PC-3 (cell line): ENCODE results near the gene WIZ. TPM values are rescaled to one million over a fixed set of nuclear protein-coding genes. Genes with fewer than 3 reads are reported as not detected.

Source experiments
- ATAC-seq: fragments of 200-7000 bp; cut with Tn5 transposase; 2 replicates; pipeline ENCODE4 v1.9.1; 2020; ENCODE audit warnings: mild to moderate bottlenecking, moderate library complexity
- BruUV-seq: library from RNA; stranded (reverse); fragments of 400-500 nt; replicated peaks from 2 replicates; lab custom pipeline; 2021; lab: Mats Ljungman, UMichigan
- CTCF ChIA-PET: fragments of 300-600 bp; sonication (Branson Sonifier 250); formaldehyde crosslinking; loops from one replicate; lab custom pipeline; 2022; ENCODE audit warnings: antibody characterized with exemption; lab: Charles Lee
- POLR2A ChIA-PET: fragments of 300-600 bp; sonication (Branson Sonifier 250); formaldehyde crosslinking; loops from one replicate; lab custom pipeline; 2022; ENCODE audit warnings: antibody characterized with exemption; ENCODE audit not compliant: unreplicated experiment; lab: Charles Lee
- DNase-seq: peaks from one replicate; pipeline ENCODE4 v3.0.0-alpha.2; 2015
- H2AFZ ChIP-seq: fragments of 300-600 bp; sonication (generic); 2 replicates; pipeline ENCODE4 v1.6.0; 2016; ENCODE audit warnings: antibody characterized with exemption, low read length
- H3F3A ChIP-seq: fragments of 300-600 bp; sonication (generic); one replicate; pipeline ENCODE4 v1.6.0; 2017; ENCODE audit warnings: antibody characterized with exemption, low read length, control low read depth, mild to moderate bottlenecking; ENCODE audit not compliant: unreplicated experiment
- H3K27ac ChIP-seq: fragments of 300-600 bp; sonication (generic); 2 replicates; pipeline ENCODE4 v1.5.1; 2016; ENCODE audit warnings: mild to moderate bottlenecking, low read length
- H3K27me3 ChIP-seq: fragments of 300-600 bp; sonication (generic); 2 replicates; pipeline ENCODE4 v1.6.1; 2016; ENCODE audit warnings: low read length, mixed read lengths
- H3K36me3 ChIP-seq: fragments of 300-600 bp; sonication (generic); 2 replicates; pipeline ENCODE4 v1.6.1; 2016; ENCODE audit warnings: low read depth, mixed run types, low read length, mixed read lengths
- H3K4me1 ChIP-seq: fragments of 300-600 bp; sonication (generic); 2 replicates; pipeline ENCODE4 v1.5.1; 2016; ENCODE audit warnings: low read length; ENCODE audit not compliant: insufficient read depth
- H3K4me2 ChIP-seq: fragments of 300-600 bp; sonication (generic); 2 replicates; pipeline ENCODE4 v1.6.0; 2016; ENCODE audit warnings: low read length
- H3K4me3 ChIP-seq: fragments of 300-600 bp; sonication (generic); 2 replicates; pipeline ENCODE4 v1.5.1; 2016; ENCODE audit warnings: mild to moderate bottlenecking, low read length, mixed read lengths
- H3K79me2 ChIP-seq: fragments of 300-600 bp; sonication (generic); 2 replicates; pipeline ENCODE4 v1.6.1; 2017; ENCODE audit warnings: low read length, mixed read lengths
- H3K9ac ChIP-seq: fragments of 300-600 bp; sonication (generic); 2 replicates; pipeline ENCODE4 v1.6.0; 2016; ENCODE audit warnings: mild to moderate bottlenecking, low read length
- H3K9me2 ChIP-seq: fragments of 300-600 bp; sonication (generic); replicated peaks from 2 replicates; pipeline ENCODE4 v1.6.1; 2016; ENCODE audit warnings: mixed run types, low read length, mixed read lengths
- H3K9me3 ChIP-seq: fragments of 300-600 bp; sonication (generic); 2 replicates; pipeline ENCODE4 v1.6.1; 2016; ENCODE audit warnings: low read length, mixed read lengths
- H4K20me1 ChIP-seq: fragments of 300-600 bp; sonication (generic); 2 replicates; pipeline ENCODE4 v1.6.1; 2016; ENCODE audit warnings: low read length, mixed read lengths
- CTCF ChIP-seq: fragments of 300-600 bp; sonication (generic); conservative IDR thresholded peaks from 2 replicates; pipeline ENCODE4 v1.5.1; 2017; ENCODE audit warnings: antibody characterized with exemption, low read depth, mild to moderate bottlenecking, low read length
- EZH2 ChIP-seq: fragments of 300-600 bp; sonication (generic); IDR thresholded peaks from one replicate; pipeline ENCODE4 v1.6.1; 2017; ENCODE audit warnings: antibody characterized with exemption, mild to moderate bottlenecking, low read length; ENCODE audit not compliant: unreplicated experiment
- EZH2phosphoT487 ChIP-seq: fragments of 300-600 bp; sonication (generic); IDR thresholded peaks from 2 replicates; pipeline ENCODE4 v1.6.1; 2018; ENCODE audit warnings: mild to moderate bottlenecking, antibody characterized with exemption, low read length, borderline replicate concordance
- intact Hi-C: fragments of 100-400 bp; cut with micrococcal nuclease; formaldehyde crosslinking; loops from 2 replicates; pipeline ENCODE4 v1.9.0; 2023
- total RNA-seq: library from RNA; depleted of rRNA; stranded (reverse); fragments of >200 nt; gene quantifications from 2 replicates; pipeline ENCODE4 v1.2.3, GENCODE V29; 2014

The WIZ gene
- total RNA-seq, 1 experiment from 2014 or later: 35.1 TPM

GRCh38 chr19:15402411-15403150 lies 47.2 kb downstream of the WIZ start:
- no peaks in the 10 kb centered on the region for H3F3A ChIP-seq
- DNase-seq (no peak), ATAC-seq (no peak)
- no peak overlapping the region for H3K4me2 ChIP-seq
- H3K4me3 ChIP-seq: no peak overlapping the region
- H3K9me2 ChIP-seq: no peaks in the 10 kb centered on the region
- H3K9ac ChIP-seq: no peak overlapping the region
- H3K27me3 ChIP-seq: no peaks in the 10 kb centered on the region
- no peaks in the 10 kb centered on the region for H3K9me3 ChIP-seq
- H2AFZ ChIP-seq: no peak overlapping the region
- H3K79me2 ChIP-seq: peaks cover 59% of the 10 kb centered on the region
- H3K36me3 ChIP-seq: peaks cover 30% of the 10 kb centered on the region
- no peak overlapping the region for H3K27ac ChIP-seq
- intact Hi-C loops: no loop called here
- no peak for TF ChIP-seq CTCF
- no peak for TF ChIP-seq EZH2phosphoT487
- TF ChIP-seq EZH2: no peak
- no TSS peak for BruUV-seq
- peaks cover 38% of the 10 kb centered on the region for H4K20me1 ChIP-seq
- CTCF ChIA-PET: no interaction called here
- POLR2A ChIA-PET: no interaction called here
- no peaks in the 10 kb centered on the region for H3K4me1 ChIP-seq

DNA sequence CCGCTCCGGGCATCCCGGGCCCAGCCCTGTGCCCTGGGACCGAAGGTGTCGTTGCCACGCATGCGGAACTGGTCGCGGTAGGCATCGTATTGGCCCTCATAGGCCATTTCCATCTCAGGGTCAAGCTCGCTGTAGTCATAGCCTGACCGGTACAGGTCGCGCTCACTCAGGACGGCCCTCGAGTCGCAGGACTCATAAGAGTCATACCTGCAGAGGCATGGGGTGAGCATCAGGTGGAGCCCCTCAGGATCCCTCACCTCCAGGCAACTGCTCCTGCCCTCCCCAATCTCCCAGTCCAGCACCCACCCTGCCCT lies 48.4 kb downstream of the WIZ start:
- Histone ChIP-seq H3K36me3 (peaks cover 41% of the 10 kb centered on the region), H3K4me3 (no peak overlapping the region), H4K20me1 (peaks cover 26% of the 10 kb centered on the region), H3K27ac (no peak overlapping the region), H3K9ac (no peak overlapping the region), H3K4me2 (no peak overlapping the region), H3K79me2 (peaks cover 46% of the 10 kb centered on the region), H2AFZ (no peak overlapping the region), H3K4me1 (no peaks in the 10 kb centered on the region), H3K9me2 (no peaks in the 10 kb centered on the region), H3K27me3 (no peaks in the 10 kb centered on the region), H3F3A (no peaks in the 10 kb centered on the region), H3K9me3 (no peaks in the 10 kb centered on the region)
- intact Hi-C loops: no loop called here
- BruUV-seq: no TSS peak
- ATAC-seq: no peak
- TF ChIP-seq CTCF (no peak), EZH2 (no peak), EZH2phosphoT487 (no peak)
- POLR2A ChIA-PET: no interaction called here
- CTCF ChIA-PET: no interaction called here
- DNase-seq: no peak
